Liver (tissue), 9 donors: ENCODE measurements around the gene DCDC2C. TPM values are rescaled to one million over a fixed set of nuclear protein-coding genes. Genes with fewer than 3 reads are reported as not detected.

Experiments used
- DNase-seq: peaks from one replicate; pipeline ENCODE4 v3.0.0-alpha.2; 2017; ENCODE audit warnings: low spot score
- H3K27ac ChIP-seq, 2 donors: one replicate each; pipeline ENCODE4 v1.7.0; 2013; ENCODE audit warnings: inconsistent platforms in 2 of 2, low read length in 2 of 2, control low read depth in 1 of 2, low read depth in 1 of 2, mild to moderate bottlenecking in 1 of 2
- H3K27me3 ChIP-seq, 4 donors: one replicate each; pipeline versions ENCODE4 v1.6.1 to v1.7.0; 2013; ENCODE audit warnings: low read length in 3 of 4, inconsistent platforms in 1 of 4, mild to moderate bottlenecking in 1 of 4, moderate library complexity in 1 of 4; ENCODE audit not compliant: control insufficient read depth in 4 of 4, insufficient read depth in 4 of 4
- H3K36me3 ChIP-seq, 4 donors: one replicate each; pipeline versions ENCODE4 v1.6.1 to v1.7.0; 2013; ENCODE audit warnings: low read length in 3 of 4, mild to moderate bottlenecking in 3 of 4, low read depth in 1 of 4, moderate library complexity in 1 of 4; ENCODE audit not compliant: control insufficient read depth in 4 of 4, insufficient read depth in 3 of 4
- H3K4me1 ChIP-seq, 4 donors: one replicate each; pipeline versions ENCODE4 v1.6.1 to v1.7.0; 2013; ENCODE audit warnings: low read length in 3 of 4, mild to moderate bottlenecking in 3 of 4, moderate library complexity in 1 of 4; ENCODE audit not compliant: control insufficient read depth in 4 of 4, insufficient read depth in 4 of 4
- H3K4me3 ChIP-seq, 3 donors: one replicate each; pipeline versions ENCODE4 v1.6.1 to v1.7.0; 2013; ENCODE audit warnings: low read length in 3 of 3, control low read depth in 1 of 3, low read depth in 1 of 3, mild to moderate bottlenecking in 1 of 3
- H3K9ac ChIP-seq, 2 donors: one replicate each; pipeline ENCODE4 v1.7.0; 2013; ENCODE audit warnings: low read length in 2 of 2, mild to moderate bottlenecking in 2 of 2, moderate library complexity in 2 of 2, control low read depth in 1 of 2, low read depth in 1 of 2
- H3K9me3 ChIP-seq, 4 donors: one replicate each; pipeline versions ENCODE4 v1.6.1 to v1.7.0; 2013; ENCODE audit warnings: low read length in 3 of 4; ENCODE audit not compliant: control insufficient read depth in 4 of 4
- EGR1 ChIP-seq, 2 donors: IDR thresholded peaks; 2 replicates each; pipeline ENCODE4 v1.6.1; 2016 to 2018; ENCODE audit warnings: antibody characterized with exemption in 2 of 2, low read depth in 2 of 2
- GABPA ChIP-seq, 2 donors: IDR thresholded peaks in 1 of 2; conservative IDR thresholded peaks in 1 of 2; 2 replicates each; pipeline ENCODE4 v1.6.1; 2016; ENCODE audit warnings: antibody characterized with exemption in 2 of 2, mild to moderate bottlenecking in 1 of 2, moderate library complexity in 1 of 2
- HNF4A ChIP-seq, 2 donors: conservative IDR thresholded peaks; 2 replicates each; pipeline ENCODE4 v1.6.1; 2016; ENCODE audit warnings: antibody characterized with exemption in 2 of 2, mild to moderate bottlenecking in 2 of 2
- HNF4G ChIP-seq: IDR thresholded peaks from 2 replicates; pipeline ENCODE4 v1.6.1; 2016; ENCODE audit warnings: antibody characterized with exemption
- NR2F2 ChIP-seq: IDR thresholded peaks from 2 replicates; pipeline ENCODE4 v1.6.1; 2016; ENCODE audit warnings: antibody characterized with exemption
- RAD21 ChIP-seq, 2 donors: IDR thresholded peaks; 2 replicates each; pipeline ENCODE4 v1.6.1; 2016; ENCODE audit warnings: antibody characterized with exemption in 2 of 2, mild to moderate bottlenecking in 2 of 2
- RXRA ChIP-seq, 2 donors: IDR thresholded peaks; 2 replicates each; pipeline ENCODE4 v1.6.1; 2017 to 2018; ENCODE audit warnings: antibody characterized with exemption in 2 of 2, mild to moderate bottlenecking in 1 of 2
- SP1 ChIP-seq: IDR thresholded peaks from 2 replicates; pipeline ENCODE4 v1.6.1; 2018; ENCODE audit warnings: antibody characterized with exemption, mild to moderate bottlenecking
- TAF1 ChIP-seq: conservative IDR thresholded peaks from 2 replicates; pipeline ENCODE4 v1.6.1; 2016; ENCODE audit warnings: antibody characterized with exemption, mild to moderate bottlenecking
- WGBS: extraction: QIAGEN DNeasy Blood & Tissue Kit; methylation state at CpG from one replicate; pipeline ENCODE4 v1.1.7; 2013; 5-methylcytosine and 5-hydroxymethylcytosine counted together
- polyA plus RNA-seq, 2 donors: library from polyadenylated mRNA; stranded (reverse) in 1 of 2; unstranded in 1 of 2; fragments of 200-250 nt in 1 of 2; fragments of >200 nt in 1 of 2; fragmentation: Nextera tagmentation in 1 of 2; extraction: Ambion mirVana in 1 of 2; gene quantifications; one replicate each; pipeline versions ENCODE4 v1.2.1 to v1.2.3, GENCODE V29; 2013 to 2015
- total RNA-seq, 2 donors: library from RNA; depleted of rRNA; stranded (reverse); fragments of >200 nt; gene quantifications; one replicate each; pipeline ENCODE4 v1.2.3, GENCODE V29; 2014
- TF ChIP-seq, protein P1 (sequence below): fragments of 150-350 bp; IDR thresholded peaks from 2 replicates; pipeline ENCODE4 v1.5.1; 2017; ENCODE audit warnings: improper control_type of control experiment, low read depth, low read length; ENCODE audit not compliant: missing input control
- TF ChIP-seq, protein P2 (sequence below): IDR thresholded peaks from 2 replicates; pipeline ENCODE4 v1.6.1; 2016; ENCODE audit warnings: antibody characterized with exemption
- TF ChIP-seq, protein P3 (sequence below): IDR thresholded peaks from 2 replicates; pipeline ENCODE4 v1.6.1; 2016; ENCODE audit warnings: antibody characterized with exemption
- TF ChIP-seq, protein P4 (sequence below): IDR thresholded peaks from 2 replicates; pipeline ENCODE4 v1.6.1; 2016; ENCODE audit warnings: antibody characterized with exemption
- TF ChIP-seq, protein P5 (sequence below): IDR thresholded peaks from 2 replicates; pipeline ENCODE4 v1.6.1; 2016; ENCODE audit warnings: antibody characterized with exemption, mild to moderate bottlenecking
- donor health status: healthy.
- donor health status: healthy.
- donor health status: healthy.
- donor health status: healthy.
- donor health status: healthy.

Gene DCDC2C
- total and polyA plus RNA-seq, 4 donors = not detected

DNA sequence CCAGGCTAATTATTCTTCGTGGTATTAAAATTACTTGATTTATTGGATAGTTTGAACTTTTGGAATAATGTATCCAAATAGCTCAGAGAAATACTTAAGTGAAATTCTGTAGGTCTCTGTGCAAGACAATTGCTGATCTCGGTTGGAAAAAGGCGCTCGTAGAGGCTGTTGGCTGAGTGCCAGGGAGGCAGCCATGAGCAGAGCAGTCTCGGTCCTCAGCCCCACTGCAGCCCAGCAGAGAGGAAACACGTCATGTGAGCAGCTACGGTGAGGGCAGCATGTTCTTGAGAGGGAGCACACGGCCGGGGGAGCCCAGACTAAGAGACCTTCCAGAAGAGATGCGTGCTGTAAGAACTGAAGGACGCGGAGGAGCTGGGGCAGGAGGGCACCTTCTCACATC lies 42.5 kb downstream of the DCDC2C start (continued):
- TF ChIP-seq, protein P1, sequence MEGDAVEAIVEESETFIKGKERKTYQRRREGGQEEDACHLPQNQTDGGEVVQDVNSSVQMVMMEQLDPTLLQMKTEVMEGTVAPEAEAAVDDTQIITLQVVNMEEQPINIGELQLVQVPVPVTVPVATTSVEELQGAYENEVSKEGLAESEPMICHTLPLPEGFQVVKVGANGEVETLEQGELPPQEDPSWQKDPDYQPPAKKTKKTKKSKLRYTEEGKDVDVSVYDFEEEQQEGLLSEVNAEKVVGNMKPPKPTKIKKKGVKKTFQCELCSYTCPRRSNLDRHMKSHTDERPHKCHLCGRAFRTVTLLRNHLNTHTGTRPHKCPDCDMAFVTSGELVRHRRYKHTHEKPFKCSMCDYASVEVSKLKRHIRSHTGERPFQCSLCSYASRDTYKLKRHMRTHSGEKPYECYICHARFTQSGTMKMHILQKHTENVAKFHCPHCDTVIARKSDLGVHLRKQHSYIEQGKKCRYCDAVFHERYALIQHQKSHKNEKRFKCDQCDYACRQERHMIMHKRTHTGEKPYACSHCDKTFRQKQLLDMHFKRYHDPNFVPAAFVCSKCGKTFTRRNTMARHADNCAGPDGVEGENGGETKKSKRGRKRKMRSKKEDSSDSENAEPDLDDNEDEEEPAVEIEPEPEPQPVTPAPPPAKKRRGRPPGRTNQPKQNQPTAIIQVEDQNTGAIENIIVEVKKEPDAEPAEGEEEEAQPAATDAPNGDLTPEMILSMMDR = no peak
- TF ChIP-seq, protein P2, sequence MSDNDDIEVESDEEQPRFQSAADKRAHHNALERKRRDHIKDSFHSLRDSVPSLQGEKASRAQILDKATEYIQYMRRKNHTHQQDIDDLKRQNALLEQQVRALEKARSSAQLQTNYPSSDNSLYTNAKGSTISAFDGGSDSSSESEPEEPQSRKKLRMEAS = no peak
- TF ChIP-seq RXRA (IDR thresholded peaks at IDR 0.05) = no peak
- no peak for TF ChIP-seq SP1

DNA sequence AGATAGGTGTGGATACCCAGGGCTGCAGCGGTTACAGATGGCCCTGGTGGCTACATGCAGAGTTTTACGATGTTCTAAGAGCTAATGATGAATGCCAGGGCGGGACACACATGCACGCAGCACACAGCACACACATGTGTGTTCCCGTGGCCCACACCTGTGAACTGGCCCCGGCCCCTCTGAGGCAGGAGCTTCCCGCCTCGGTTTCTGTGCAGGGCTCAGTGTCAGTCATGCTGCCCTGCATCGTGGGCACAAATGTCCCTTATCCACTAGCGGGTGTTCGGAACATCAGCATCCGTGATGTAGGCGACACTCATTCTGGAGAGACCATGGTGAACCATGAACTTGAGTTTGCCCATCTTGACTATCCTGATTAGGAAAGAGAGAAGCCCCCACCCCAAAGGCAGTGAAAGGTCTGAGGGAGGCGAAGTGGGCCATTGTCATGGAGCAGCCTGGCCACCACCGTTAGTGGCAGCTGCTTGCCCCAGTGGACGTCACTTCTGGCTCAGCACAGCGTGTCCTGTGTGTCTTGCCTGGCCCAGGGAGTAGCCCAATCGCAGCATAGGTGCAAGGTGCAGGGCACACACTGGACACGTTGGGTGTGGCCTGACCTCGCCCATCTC lies 43.8 kb downstream of the DCDC2C start:
- no peaks in the 10 kb centered on the region for H3K4me1 ChIP-seq
- H3K9me3 ChIP-seq = no peaks in the 10 kb centered on the region
- H3K27me3 ChIP-seq = no peaks in the 10 kb centered on the region
- no peak for DNase-seq
- no peak overlapping the region for H3K9ac ChIP-seq
- H3K36me3 ChIP-seq = no peaks in the 10 kb centered on the region
- 84% methylated on average over 20 of the region's 20 CpGs for WGBS
- TF ChIP-seq HNF4A (conservative IDR thresholded peaks at IDR 0.05) (no peak), HNF4G (no peak), NR2F2 (no peak), GABPA (IDR thresholded peaks at IDR 0.05 in 1 of 2, conservative IDR thresholded peaks at IDR 0.05 in 1 of 2) (no peak), EGR1 (IDR thresholded peaks at IDR 0.05; ENCODE audit: low read depth in 2 of 2) (no peak), TAF1 (no peak), RXRA (IDR thresholded peaks at IDR 0.05) (no peak)
- TF ChIP-seq, protein P3, sequence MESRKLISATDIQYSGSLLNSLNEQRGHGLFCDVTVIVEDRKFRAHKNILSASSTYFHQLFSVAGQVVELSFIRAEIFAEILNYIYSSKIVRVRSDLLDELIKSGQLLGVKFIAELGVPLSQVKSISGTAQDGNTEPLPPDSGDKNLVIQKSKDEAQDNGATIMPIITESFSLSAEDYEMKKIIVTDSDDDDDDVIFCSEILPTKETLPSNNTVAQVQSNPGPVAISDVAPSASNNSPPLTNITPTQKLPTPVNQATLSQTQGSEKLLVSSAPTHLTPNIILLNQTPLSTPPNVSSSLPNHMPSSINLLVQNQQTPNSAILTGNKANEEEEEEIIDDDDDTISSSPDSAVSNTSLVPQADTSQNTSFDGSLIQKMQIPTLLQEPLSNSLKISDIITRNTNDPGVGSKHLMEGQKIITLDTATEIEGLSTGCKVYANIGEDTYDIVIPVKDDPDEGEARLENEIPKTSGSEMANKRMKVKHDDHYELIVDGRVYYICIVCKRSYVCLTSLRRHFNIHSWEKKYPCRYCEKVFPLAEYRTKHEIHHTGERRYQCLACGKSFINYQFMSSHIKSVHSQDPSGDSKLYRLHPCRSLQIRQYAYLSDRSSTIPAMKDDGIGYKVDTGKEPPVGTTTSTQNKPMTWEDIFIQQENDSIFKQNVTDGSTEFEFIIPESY = no peak
- TF ChIP-seq, protein P4, sequence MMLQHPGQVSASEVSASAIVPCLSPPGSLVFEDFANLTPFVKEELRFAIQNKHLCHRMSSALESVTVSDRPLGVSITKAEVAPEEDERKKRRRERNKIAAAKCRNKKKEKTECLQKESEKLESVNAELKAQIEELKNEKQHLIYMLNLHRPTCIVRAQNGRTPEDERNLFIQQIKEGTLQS = no peak
- TF ChIP-seq, protein P2 = no peak
- no peak overlapping the region for H3K27ac ChIP-seq
- no peak overlapping the region for H3K4me3 ChIP-seq

DNA sequence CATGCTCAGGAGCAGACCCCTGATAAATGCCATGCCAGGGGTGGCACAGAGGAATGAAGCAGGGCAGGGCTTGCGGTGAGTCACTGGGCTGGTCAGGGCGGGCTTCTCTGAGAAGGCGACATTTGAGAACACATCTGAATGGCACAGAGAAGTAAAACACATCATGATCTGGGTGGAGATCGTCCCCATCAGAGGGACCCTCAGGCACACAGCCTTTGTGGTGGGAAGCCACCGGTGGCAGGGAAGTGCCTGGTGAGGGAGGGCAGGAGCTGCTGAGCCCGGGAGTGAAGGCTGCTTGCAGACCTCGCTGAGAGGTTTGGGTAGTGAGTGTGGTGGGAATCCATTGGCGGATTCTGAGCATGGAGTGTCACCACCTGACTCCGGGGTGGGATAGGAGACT lies 44.5 kb downstream of the DCDC2C start:
- Histone ChIP-seq H3K36me3 (no peaks in the 10 kb centered on the region), H3K4me3 (no peak overlapping the region), H3K9ac (no peak overlapping the region), H3K27me3 (no peaks in the 10 kb centered on the region), H3K27ac (no peak overlapping the region), H3K4me1 (no peaks in the 10 kb centered on the region), H3K9me3 (no peaks in the 10 kb centered on the region)
- TF ChIP-seq, protein P5, sequence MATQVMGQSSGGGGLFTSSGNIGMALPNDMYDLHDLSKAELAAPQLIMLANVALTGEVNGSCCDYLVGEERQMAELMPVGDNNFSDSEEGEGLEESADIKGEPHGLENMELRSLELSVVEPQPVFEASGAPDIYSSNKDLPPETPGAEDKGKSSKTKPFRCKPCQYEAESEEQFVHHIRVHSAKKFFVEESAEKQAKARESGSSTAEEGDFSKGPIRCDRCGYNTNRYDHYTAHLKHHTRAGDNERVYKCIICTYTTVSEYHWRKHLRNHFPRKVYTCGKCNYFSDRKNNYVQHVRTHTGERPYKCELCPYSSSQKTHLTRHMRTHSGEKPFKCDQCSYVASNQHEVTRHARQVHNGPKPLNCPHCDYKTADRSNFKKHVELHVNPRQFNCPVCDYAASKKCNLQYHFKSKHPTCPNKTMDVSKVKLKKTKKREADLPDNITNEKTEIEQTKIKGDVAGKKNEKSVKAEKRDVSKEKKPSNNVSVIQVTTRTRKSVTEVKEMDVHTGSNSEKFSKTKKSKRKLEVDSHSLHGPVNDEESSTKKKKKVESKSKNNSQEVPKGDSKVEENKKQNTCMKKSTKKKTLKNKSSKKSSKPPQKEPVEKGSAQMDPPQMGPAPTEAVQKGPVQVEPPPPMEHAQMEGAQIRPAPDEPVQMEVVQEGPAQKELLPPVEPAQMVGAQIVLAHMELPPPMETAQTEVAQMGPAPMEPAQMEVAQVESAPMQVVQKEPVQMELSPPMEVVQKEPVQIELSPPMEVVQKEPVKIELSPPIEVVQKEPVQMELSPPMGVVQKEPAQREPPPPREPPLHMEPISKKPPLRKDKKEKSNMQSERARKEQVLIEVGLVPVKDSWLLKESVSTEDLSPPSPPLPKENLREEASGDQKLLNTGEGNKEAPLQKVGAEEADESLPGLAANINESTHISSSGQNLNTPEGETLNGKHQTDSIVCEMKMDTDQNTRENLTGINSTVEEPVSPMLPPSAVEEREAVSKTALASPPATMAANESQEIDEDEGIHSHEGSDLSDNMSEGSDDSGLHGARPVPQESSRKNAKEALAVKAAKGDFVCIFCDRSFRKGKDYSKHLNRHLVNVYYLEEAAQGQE = no peak
- TF ChIP-seq, protein P1 = no peak
- TF ChIP-seq TAF1 (no peak), RAD21 (IDR thresholded peaks at IDR 0.05) (no peak), EGR1 (IDR thresholded peaks at IDR 0.05; ENCODE audit: low read depth in 2 of 2) (no peak)
- TF ChIP-seq, protein P2 = no peak
- 81% methylated on average over 9 of the region's 9 CpGs for WGBS
- no peak for DNase-seq
